Stimulated activated CD4-positive, alpha-beta T cell treated with anti-CD3 and anti-CD28 coated beads, Interleukin-4, amount 100 ng/mL, for 24 hours (primary cell): ENCODE results near the gene PLA2G4D.

Experiments
- DNase-seq: peaks from one replicate; pipeline ENCODE4 v3.0.0-alpha.2; 2020

The PLA2G4D gene, protein sequence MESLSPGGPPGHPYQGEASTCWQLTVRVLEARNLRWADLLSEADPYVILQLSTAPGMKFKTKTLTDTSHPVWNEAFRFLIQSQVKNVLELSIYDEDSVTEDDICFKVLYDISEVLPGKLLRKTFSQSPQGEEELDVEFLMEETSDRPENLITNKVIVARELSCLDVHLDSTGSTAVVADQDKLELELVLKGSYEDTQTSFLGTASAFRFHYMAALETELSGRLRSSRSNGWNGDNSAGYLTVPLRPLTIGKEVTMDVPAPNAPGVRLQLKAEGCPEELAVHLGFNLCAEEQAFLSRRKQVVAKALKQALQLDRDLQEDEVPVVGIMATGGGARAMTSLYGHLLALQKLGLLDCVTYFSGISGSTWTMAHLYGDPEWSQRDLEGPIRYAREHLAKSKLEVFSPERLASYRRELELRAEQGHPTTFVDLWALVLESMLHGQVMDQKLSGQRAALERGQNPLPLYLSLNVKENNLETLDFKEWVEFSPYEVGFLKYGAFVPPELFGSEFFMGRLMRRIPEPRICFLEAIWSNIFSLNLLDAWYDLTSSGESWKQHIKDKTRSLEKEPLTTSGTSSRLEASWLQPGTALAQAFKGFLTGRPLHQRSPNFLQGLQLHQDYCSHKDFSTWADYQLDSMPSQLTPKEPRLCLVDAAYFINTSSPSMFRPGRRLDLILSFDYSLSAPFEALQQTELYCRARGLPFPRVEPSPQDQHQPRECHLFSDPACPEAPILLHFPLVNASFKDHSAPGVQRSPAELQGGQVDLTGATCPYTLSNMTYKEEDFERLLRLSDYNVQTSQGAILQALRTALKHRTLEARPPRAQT

GRCh38 chr15:42094512-42094963 lies at the start of gene PLA2G4D:
Gene PLA2G4D, minus strand, starts transcription at chr15:42094562. Its CDS starts 103 bp downstream, at chr15:42094459.
- no peak for DNase-seq

- no peak for DNase-seq
Observed at GRCh38 chr15:42143356-42143755, 49.0 kb upstream of the PLA2G4D start.

- no peak for DNase-seq
Observed at GRCh38 chr15:42141795-42142667, 47.7 kb upstream of the PLA2G4D start.

DNA sequence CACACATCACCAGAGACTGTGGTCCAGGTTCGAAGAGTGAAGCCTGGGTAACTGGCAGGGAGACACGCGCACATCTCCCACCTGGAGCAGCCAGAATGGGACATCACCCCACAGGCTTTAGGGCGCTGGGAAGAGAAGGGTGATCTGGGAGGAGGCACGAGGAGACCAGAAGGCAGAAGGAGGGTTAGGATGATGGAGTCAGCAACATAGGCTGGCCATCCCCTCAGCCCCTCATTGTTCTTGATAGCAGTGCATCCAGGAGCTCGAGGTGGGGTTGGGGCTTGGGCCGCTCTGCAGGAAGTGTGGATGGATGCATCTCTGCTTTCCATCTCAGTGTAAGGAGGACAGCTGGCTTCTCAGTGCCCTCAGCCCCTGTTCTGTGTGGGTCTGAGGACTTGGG lies 46.9 kb upstream of the PLA2G4D start:
- DNase-seq: no peak

GRCh38 chr15:42140383-42141070 lies 46.2 kb upstream of the PLA2G4D start:
- no peak for DNase-seq

- DNase-seq: no peak
Observed at GRCh38 chr15:42139596-42139995, 45.2 kb upstream of the PLA2G4D start.

- DNase-seq: no peak
Observed at GRCh38 chr15:42138968-42139386, 44.6 kb upstream of the PLA2G4D start.

- DNase-seq: no peak
Observed at GRCh38 chr15:42138411-42138810, 44.0 kb upstream of the PLA2G4D start.

DNA sequence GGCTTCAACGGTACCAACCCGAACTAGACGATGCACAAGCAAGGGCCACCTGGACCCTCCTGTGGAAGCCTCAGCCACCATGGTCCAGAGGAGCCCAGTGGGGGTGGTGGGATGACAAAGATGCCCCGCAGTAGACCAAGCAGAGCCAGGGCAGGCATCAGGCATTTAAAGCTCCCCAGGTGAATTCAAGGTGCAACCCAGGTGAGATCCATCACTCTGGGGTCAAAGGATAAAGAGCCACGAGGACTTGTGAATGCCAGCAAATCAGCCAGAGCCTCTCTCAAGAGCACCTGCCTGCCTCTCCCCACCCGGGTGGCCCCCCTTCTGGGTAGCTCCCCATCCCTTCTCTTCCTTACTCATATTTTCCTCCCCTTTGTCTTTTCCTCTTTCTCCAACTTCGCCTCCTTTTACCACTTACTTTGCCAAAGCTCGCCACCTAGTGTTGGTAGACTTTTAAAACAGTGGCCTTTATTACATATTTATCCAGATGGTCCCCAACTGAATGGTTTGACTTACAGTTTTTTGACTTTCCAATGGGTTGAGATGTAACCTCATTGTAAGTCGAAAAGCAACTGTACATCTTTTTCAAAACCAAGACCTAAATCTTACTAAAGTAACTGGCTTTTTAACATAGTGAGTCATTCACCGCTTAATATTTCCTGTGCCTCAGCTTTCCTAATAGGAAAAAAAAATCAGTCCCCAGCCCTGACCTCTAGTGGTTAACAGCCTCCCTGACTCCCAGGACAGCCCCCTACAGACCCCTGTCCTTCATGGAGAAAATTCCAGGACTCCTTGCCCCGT lies 43.3 kb upstream of the PLA2G4D start:
- DNase-seq: peak; percentile 9

- no peak for DNase-seq
Observed at GRCh38 chr15:42136513-42136912, 42.2 kb upstream of the PLA2G4D start.

DNA sequence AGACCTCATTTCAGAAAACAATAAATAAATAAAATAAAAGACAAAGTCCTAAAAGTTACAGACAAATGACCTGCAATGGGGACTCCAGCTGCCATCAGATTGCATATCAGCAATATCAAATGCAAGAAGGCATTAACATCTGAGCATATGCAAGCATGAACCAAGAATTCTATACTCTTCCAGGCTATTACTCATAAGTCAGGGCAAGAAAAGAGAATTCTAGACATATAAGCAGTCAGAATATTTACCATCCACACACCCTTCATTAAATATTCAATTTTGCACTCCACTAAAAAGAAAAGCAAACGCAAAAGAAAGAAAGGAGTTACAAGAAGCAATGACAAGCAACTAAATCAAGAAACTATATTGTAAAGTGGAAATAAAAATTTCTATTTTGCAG lies 41.0 kb upstream of the PLA2G4D start:
- no peak for DNase-seq

- DNase-seq: no peak
Observed at GRCh38 chr15:42134617-42135245, 40.4 kb upstream of the PLA2G4D start.

GRCh38 chr15:42133886-42134502 lies 39.6 kb upstream of the PLA2G4D start:
- DNase-seq: peak; percentile 52

GRCh38 chr15:42133356-42133755 lies 39.0 kb upstream of the PLA2G4D start:
- DNase-seq: no peak

GRCh38 chr15:42131826-42132806 lies 37.8 kb upstream of the PLA2G4D start:
- DNase-seq: no peak

GRCh38 chr15:42131006-42131405 lies 36.6 kb upstream of the PLA2G4D start:
- DNase-seq: no peak

GRCh38 chr15:42130246-42130986 lies 36.1 kb upstream of the PLA2G4D start:
- DNase-seq: no peak

GRCh38 chr15:42129364-42129763 lies 35.0 kb upstream of the PLA2G4D start:
- DNase-seq: no peak
